GM19452 (cell line): Measurements from ENCODE around the gene GRIP2.
"Not testable (repeated sequence)": the region's sequence is repeated elsewhere in the genome, so short reads cannot be mapped to it uniquely, and the experiment has no call there.

Source experiments
- ATAC-seq: cut with Tn5 transposase; IDR thresholded peaks from one replicate; pipeline ENCODE4 v1.9.1; 2021; ENCODE audit not compliant: unreplicated experiment

The GRIP2 gene

GRCh38 chr3:14522768-14523167 is 17.4 kb downstream of the GRIP2 start:
- ATAC-seq: no peak

- no peak for ATAC-seq
Observed at GRCh38 chr3:14522129-14522691, 17.9 kb downstream of the GRIP2 start.

GRCh38 chr3:14521611-14522010 is 18.5 kb downstream of the GRIP2 start:
- no peak for ATAC-seq

GRCh38 chr3:14520967-14521366 is 19.2 kb downstream of the GRIP2 start:
- no peak for ATAC-seq

GRCh38 chr3:14520149-14520548 is 20.0 kb downstream of the GRIP2 start:
- ATAC-seq: no peak

- no peak for ATAC-seq
Observed at GRCh38 chr3:14519406-14519805, 20.7 kb downstream of the GRIP2 start.

- ATAC-seq: no peak
Observed at GRCh38 chr3:14518893-14519292, 21.2 kb downstream of the GRIP2 start.

GRCh38 chr3:14518432-14518802 is 21.7 kb downstream of the GRIP2 start:
- ATAC-seq: no peak

GRCh38 chr3:14517601-14518431 is 22.3 kb downstream of the GRIP2 start:
- ATAC-seq: no peak

- ATAC-seq: no peak
Observed at GRCh38 chr3:14516738-14517345, 23.3 kb downstream of the GRIP2 start.

- not testable (repeated sequence) for ATAC-seq
Observed at GRCh38 chr3:14515526-14515925, 24.6 kb downstream of the GRIP2 start.

GRCh38 chr3:14514323-14514720 is 25.8 kb downstream of the GRIP2 start:
- ATAC-seq: no peak

GRCh38 chr3:14513566-14514322 is 26.4 kb downstream of the GRIP2 start:
- ATAC-seq: no peak

- no peak for ATAC-seq
Observed at GRCh38 chr3:14512942-14513327, 27.2 kb downstream of the GRIP2 start.

- no peak for ATAC-seq
Observed at GRCh38 chr3:14512281-14512941, 27.7 kb downstream of the GRIP2 start.

GRCh38 chr3:14511623-14512280 is 28.4 kb downstream of the GRIP2 start:
- no peak for ATAC-seq

- ATAC-seq: no peak
Observed at GRCh38 chr3:14510838-14511622, 29.1 kb downstream of the GRIP2 start.

- ATAC-seq: no peak
Observed at GRCh38 chr3:14509796-14510100, 30.4 kb downstream of the GRIP2 start.

GRCh38 chr3:14508966-14509795 is 31.0 kb downstream of the GRIP2 start:
- no peak for ATAC-seq
